SK-N-SH treated with all-trans-retinoic acid at 6 μM for 48 hours (cell line): ENCODE results near the gene PIK3R3.

ENCODE experiments used
- ATAC-seq: fragments of 200-7000 bp; cut with Tn5 transposase; 3 replicates; pipeline ENCODE4 v1.9.1; 2020; ENCODE audit warnings: mild to moderate bottlenecking, moderate library complexity
- ARNTL ChIP-seq: fragments of 450-650 bp; formaldehyde crosslinking; IDR thresholded peaks from 2 replicates; pipeline ENCODE4 v1.5.0; 2020; ENCODE audit warnings: low read depth, mild to moderate bottlenecking, moderate library complexity, borderline replicate concordance
- BACH2 ChIP-seq: fragments of 250-450 bp; sonication (Bioruptor Pico); IDR thresholded peaks from 2 replicates; pipeline ENCODE4 v1.9.0; 2021; ENCODE audit warnings: mild to moderate bottlenecking, borderline replicate concordance
- CREB5 ChIP-seq: fragments of 250-450 bp; sonication (Bioruptor Pico); IDR thresholded peaks from 2 replicates; pipeline ENCODE4 v1.5.1; 2020; ENCODE audit warnings: low read depth, mild to moderate bottlenecking, moderate library complexity
- CSDC2 ChIP-seq: fragments of 250-450 bp; sonication (Bioruptor Pico); IDR thresholded peaks from 2 replicates; pipeline ENCODE4 v1.5.0; 2020; ENCODE audit warnings: mild to moderate bottlenecking, moderate library complexity
- CSRNP3 ChIP-seq: fragments of 250-450 bp; sonication (Bioruptor Pico); IDR thresholded peaks from 2 replicates; pipeline ENCODE4 v1.5.1; 2021; ENCODE audit warnings: mild to moderate bottlenecking, moderate library complexity
- ESRRG ChIP-seq: fragments of 250-450 bp; sonication (Bioruptor Pico); IDR thresholded peaks from 2 replicates; pipeline ENCODE4 v1.6.1; 2021; ENCODE audit warnings: mild to moderate bottlenecking
- GLIS3 ChIP-seq: fragments of 250-450 bp; sonication (Bioruptor Pico); IDR thresholded peaks from 2 replicates; pipeline ENCODE4 v1.5.0; 2020; ENCODE audit warnings: mild to moderate bottlenecking, moderate library complexity
- ISL1 ChIP-seq: fragments of 250-450 bp; sonication (Bioruptor Pico); IDR thresholded peaks from 2 replicates; pipeline ENCODE4 v2.1.2; 2022; ENCODE audit warnings: mild to moderate bottlenecking, moderate library complexity
- OSR1 ChIP-seq: fragments of 250-450 bp; sonication (Bioruptor Pico); IDR thresholded peaks from 2 replicates; pipeline ENCODE4 v1.8.0; 2022; ENCODE audit warnings: moderate library complexity, mild to moderate bottlenecking, inconsistent platforms
- PATZ1 ChIP-seq: fragments of 250-450 bp; sonication (Bioruptor Pico); IDR thresholded peaks from 2 replicates; pipeline ENCODE4 v1.8.0; 2020; ENCODE audit warnings: mild to moderate bottlenecking, moderate library complexity, borderline replicate concordance
- POU6F1 ChIP-seq: fragments of 250-450 bp; sonication (Bioruptor Pico); IDR thresholded peaks from 2 replicates; pipeline ENCODE4 v1.8.0; 2021; ENCODE audit warnings: low read depth, mild to moderate bottlenecking, moderate library complexity, borderline replicate concordance
- PPARA ChIP-seq: fragments of 250-450 bp; sonication (Bioruptor Pico); IDR thresholded peaks from 2 replicates; pipeline ENCODE4 v1.5.0; 2020; ENCODE audit warnings: mild to moderate bottlenecking, borderline replicate concordance
- RARB ChIP-seq: fragments of 250-450 bp; sonication (Bioruptor Pico); IDR thresholded peaks from 2 replicates; pipeline ENCODE4 v1.8.0; 2021; ENCODE audit warnings: mild to moderate bottlenecking, moderate library complexity
- SNAI2 ChIP-seq: fragments of 250-450 bp; sonication (Bioruptor Pico); IDR thresholded peaks from 2 replicates; pipeline ENCODE4 v1.5.0; 2020; ENCODE audit warnings: mild to moderate bottlenecking, moderate library complexity
- TCF4 ChIP-seq: fragments of 250-450 bp; sonication (Bioruptor Pico); IDR thresholded peaks from 2 replicates; pipeline ENCODE4 v1.8.0; 2021; ENCODE audit warnings: mild to moderate bottlenecking, moderate library complexity, borderline replicate concordance
- TOX ChIP-seq: fragments of 250-450 bp; sonication (Bioruptor Pico); IDR thresholded peaks from 2 replicates; pipeline ENCODE4 v1.8.0; 2021; ENCODE audit warnings: mild to moderate bottlenecking, moderate library complexity, borderline replicate concordance
- TSHZ2 ChIP-seq: fragments of 250-450 bp; sonication (Bioruptor Pico); IDR thresholded peaks from 2 replicates; pipeline ENCODE4 v1.5.0; 2020; ENCODE audit warnings: mild to moderate bottlenecking, moderate library complexity
- ZC3H10 ChIP-seq: fragments of 250-450 bp; sonication (Bioruptor Pico); IDR thresholded peaks from 2 replicates; pipeline ENCODE4 v1.5.1; 2021; ENCODE audit warnings: mild to moderate bottlenecking, moderate library complexity
- ZFP3 ChIP-seq: fragments of 250-450 bp; sonication (Bioruptor Pico); IDR thresholded peaks from 2 replicates; pipeline ENCODE4 v1.5.0; 2020; ENCODE audit warnings: mild to moderate bottlenecking, moderate library complexity
- ZFP30 ChIP-seq: fragments of 450-650 bp; formaldehyde crosslinking; IDR thresholded peaks from 2 replicates; pipeline ENCODE4 v1.5.0; 2022; ENCODE audit warnings: mild to moderate bottlenecking, moderate library complexity
- ZNF565 ChIP-seq: fragments of 450-650 bp; formaldehyde crosslinking; conservative IDR thresholded peaks from 2 replicates; pipeline ENCODE4 v1.5.0; 2020; ENCODE audit warnings: low read depth, mild to moderate bottlenecking, moderate library complexity
- ZNF70 ChIP-seq: fragments of 450-650 bp; formaldehyde crosslinking; IDR thresholded peaks from 2 replicates; pipeline ENCODE4 v1.5.0; 2020; ENCODE audit warnings: mild to moderate bottlenecking, moderate library complexity
- ZNF8 ChIP-seq: fragments of 450-650 bp; formaldehyde crosslinking; IDR thresholded peaks from 2 replicates; pipeline ENCODE4 v1.5.0; 2020; ENCODE audit warnings: mild to moderate bottlenecking, moderate library complexity

PIK3R3 gene

GRCh38 chr1:46137916-46138315, 5.5 kb upstream of the PIK3R3 start:
- ATAC-seq: no peak
- no peak for TF ChIP-seq TSHZ2 (CRISPR knock-in tag)
- no peak for TF ChIP-seq CREB5 (CRISPR knock-in tag)
- no peak for TF ChIP-seq ISL1
- TF ChIP-seq CSDC2 (CRISPR knock-in tag): no peak
- TF ChIP-seq PATZ1 (CRISPR knock-in tag): no peak
- TF ChIP-seq ZFP30 (CRISPR knock-in tag): no peak
- no peak for TF ChIP-seq ZNF565 (CRISPR knock-in tag)
- no peak for TF ChIP-seq TCF4 (CRISPR knock-in tag)
- no peak for TF ChIP-seq ZC3H10
- TF ChIP-seq ARNTL: no peak
- no peak for TF ChIP-seq CSRNP3 (CRISPR knock-in tag)
- TF ChIP-seq BACH2: no peak
- no peak for TF ChIP-seq GLIS3 (CRISPR knock-in tag)
- TF ChIP-seq SNAI2 (CRISPR knock-in tag): no peak
- no peak for TF ChIP-seq ZFP3 (CRISPR knock-in tag)
- no peak for TF ChIP-seq POU6F1 (CRISPR knock-in tag)
- no peak for TF ChIP-seq ZNF70 (CRISPR knock-in tag)
- no peak for TF ChIP-seq TOX (CRISPR knock-in tag)

- TF ChIP-seq BACH2: no peak
- TF ChIP-seq ISL1: no peak
- no peak for TF ChIP-seq ESRRG
- TF ChIP-seq ARNTL: no peak
- TF ChIP-seq, all 23 proteins: peak for 0
- ATAC-seq: no peak
Measured at GRCh38 chr1:46136711-46137110, 4.3 kb upstream of the PIK3R3 start.

- ATAC-seq: no peak
- TF ChIP-seq ZFP3 (CRISPR knock-in tag) (no peak), CSDC2 (CRISPR knock-in tag) (no peak), TSHZ2 (CRISPR knock-in tag) (no peak), TCF4 (CRISPR knock-in tag) (no peak), PATZ1 (CRISPR knock-in tag) (no peak), TOX (CRISPR knock-in tag) (no peak), ISL1 (no peak), PPARA (no peak), ARNTL (no peak), RARB (CRISPR knock-in tag) (no peak), ZC3H10 (no peak), ZNF8 (CRISPR knock-in tag) (no peak), GLIS3 (CRISPR knock-in tag) (no peak), OSR1 (no peak)
Measured at GRCh38 chr1:46134660-46135331, 2.4 kb upstream of the PIK3R3 start.
